Prostate gland (tissue), 2 donors: ENCODE results near the gene PRKG1. TPM values are rescaled to one million over a fixed set of nuclear protein-coding genes. Genes with fewer than 3 reads are reported as not detected.

Experiments
- DNase-seq: peaks from one replicate; pipeline ENCODE4 v3.0.0-alpha.2; 2019; ENCODE audit warnings: low spot score
- H3K27ac ChIP-seq, 2 donors: fragments of 200-600 bp; sonication (generic); 2 replicates each; pipeline ENCODE4 v1.5.1; 2017 to 2019
- H3K27me3 ChIP-seq: fragments of 200-600 bp; sonication (generic); replicated peaks from 2 replicates; pipeline ENCODE4 v1.5.1; 2019; ENCODE audit not compliant: insufficient read depth
- H3K36me3 ChIP-seq, 2 donors: fragments of 200-600 bp; sonication (generic); 1 replicate in 1 of 2; 2 replicates in 1 of 2; pipeline versions ENCODE4 v1.5.1 to v1.8.1; 2017 to 2019
- H3K4me1 ChIP-seq: fragments of 200-600 bp; sonication (generic); replicated peaks from 2 replicates; pipeline ENCODE4 v1.5.1; 2019
- H3K4me3 ChIP-seq, 2 donors: fragments of 200-600 bp; sonication (generic); 2 replicates each; pipeline ENCODE4 v1.5.1; 2017 to 2019
- H3K9me3 ChIP-seq: fragments of 200-600 bp; sonication (generic); 2 replicates; pipeline ENCODE4 v1.5.1; 2017
- CTCF ChIP-seq, 4 experiments: fragments of 200-600 bp in 2 of 4; fragments of 450-650 bp in 2 of 4; sonication (generic) in 2 of 4; IDR thresholded peaks; 1 replicate in 3 of 4; 2 replicates in 1 of 4; pipeline ENCODE4 v1.5.1; 2016 to 2019; ENCODE audit warnings: antibody characterized with exemption in 4 of 4, mild to moderate bottlenecking in 2 of 4, moderate library complexity in 2 of 4
- POLR2A ChIP-seq: fragments of 450-650 bp; IDR thresholded peaks from one replicate; pipeline ENCODE4 v1.6.1; 2016; ENCODE audit warnings: antibody characterized with exemption, mild to moderate bottlenecking
- POLR2AphosphoS5 ChIP-seq: sonication (generic); formaldehyde crosslinking; IDR thresholded peaks from one replicate; pipeline ENCODE4 v1.6.1; 2017; ENCODE audit warnings: antibody characterized with exemption
- WGBS: methylation state at CpG from one replicate; pipeline ENCODE4 v1.1.5; 2018; 5-methylcytosine and 5-hydroxymethylcytosine counted together
- intact Hi-C: fragments of 100-400 bp; cut with DNase I; formaldehyde crosslinking; loops from one replicate; pipeline ENCODE4 v1.14.2; 2022
- total RNA-seq, 2 donors: library from RNA; depleted of rRNA; stranded (reverse); fragments of >200 nt; gene quantifications; one replicate each; pipeline ENCODE4 v1.1.0, GENCODE V29; 2016

Gene PRKG1
- total RNA-seq, 2 donors from 2014 or later: 2.7 to 9.0 TPM

GRCh38 chr10:51301644-51302043 is 227.4 kb downstream of the PRKG1 start:
- intact Hi-C loops: loop anchor here (10.0 kb wide), 1 partner anchor 227 kb away; the partner anchor contains the start of gene PRKG1
- no peak overlapping the region for H3K27ac ChIP-seq
- no peaks in the 10 kb centered on the region for H3K9me3 ChIP-seq
- no peaks in the 10 kb centered on the region for H3K27me3 ChIP-seq
- no peaks in the 10 kb centered on the region for H3K4me1 ChIP-seq
- no peaks in the 10 kb centered on the region for H3K36me3 ChIP-seq
- DNase-seq: no peak
- no peak overlapping the region for H3K4me3 ChIP-seq
- 67% methylated on average over 5 of the region's 5 CpGs for WGBS
- TF ChIP-seq POLR2AphosphoS5 (no peak), POLR2A (no peak), CTCF (IDR thresholded peaks at IDR 0.05) (no peak)

GRCh38 chr10:51302316-51302715 is 228.0 kb downstream of the PRKG1 start:
- Histone ChIP-seq H3K27ac (no peak overlapping the region), H3K27me3 (no peaks in the 10 kb centered on the region), H3K4me3 (no peak overlapping the region), H3K36me3 (no peaks in the 10 kb centered on the region), H3K4me1 (no peaks in the 10 kb centered on the region), H3K9me3 (no peaks in the 10 kb centered on the region)
- WGBS: 67% methylated on average over 1 of the region's 1 CpG
- intact Hi-C loops: loop anchor here (10.0 kb wide), 1 partner anchor 228 kb away; the partner anchor contains the start of gene PRKG1
- DNase-seq: no peak
- no peak for TF ChIP-seq POLR2AphosphoS5
- TF ChIP-seq POLR2A: no peak
- TF ChIP-seq CTCF (IDR thresholded peaks at IDR 0.05): no peak

GRCh38 chr10:51308116-51308515 is 233.8 kb downstream of the PRKG1 start:
- Histone ChIP-seq H3K4me3 (no peak overlapping the region), H3K36me3 (no peaks in the 10 kb centered on the region), H3K4me1 (no peaks in the 10 kb centered on the region), H3K9me3 (no peaks in the 10 kb centered on the region), H3K27me3 (no peaks in the 10 kb centered on the region), H3K27ac (no peak overlapping the region)
- no peak for DNase-seq
- intact Hi-C loops: loop anchor here (10.0 kb wide), 1 partner anchor 233 kb away; the partner anchor contains the start of gene PRKG1
- TF ChIP-seq POLR2A (no peak), CTCF (IDR thresholded peaks at IDR 0.05) (no peak), POLR2AphosphoS5 (no peak)
- WGBS: 48% methylated on average over 1 of the region's 1 CpG

- no peak for TF ChIP-seq CTCF (IDR thresholded peaks at IDR 0.05)
- H3K27ac ChIP-seq: no peak overlapping the region
- WGBS: 76% methylated on average over 2 of the region's 2 CpGs
- no peaks in the 10 kb centered on the region for H3K9me3 ChIP-seq
- no peak overlapping the region for H3K4me3 ChIP-seq
- H3K27me3 ChIP-seq: no peaks in the 10 kb centered on the region
- intact Hi-C loops: no loop called here
- no peaks in the 10 kb centered on the region for H3K4me1 ChIP-seq
- DNase-seq: no peak
- H3K36me3 ChIP-seq: no peaks in the 10 kb centered on the region
These were observed 236.9 kb downstream of the PRKG1 start for GRCh38 chr10:51311228-51311627.

GRCh38 chr10:51312817-51313216 is 238.5 kb downstream of the PRKG1 start:
- DNase-seq: no peak
- Histone ChIP-seq H3K9me3 (no peaks in the 10 kb centered on the region), H3K4me3 (no peak overlapping the region), H3K27me3 (no peaks in the 10 kb centered on the region), H3K36me3 (no peaks in the 10 kb centered on the region), H3K27ac (no peak overlapping the region), H3K4me1 (no peaks in the 10 kb centered on the region)
- intact Hi-C loops: no loop called here
- WGBS: 72% methylated on average over 2 of the region's 2 CpGs
- TF ChIP-seq POLR2A (no peak), POLR2AphosphoS5 (no peak), CTCF (IDR thresholded peaks at IDR 0.05) (no peak)
